ENCODE results near the gene MARVELD3. TPM values are rescaled to one million over a fixed set of nuclear protein-coding genes. Genes with fewer than 3 reads are reported as not detected.

The MARVELD3 gene
- total and polyA plus RNA-seq, 9 of the 15 experiments (the other 6 are each of a cell fraction or from before 2014, with no cell fraction given) = 0.03 to 0.07 (median 0.07) TPM; not detected in 6

- TF ChIP-seq CEBPZ (IDR thresholded peaks at IDR 0.05; ENCODE audit: borderline replicate concordance, low read depth, low read length) (no peak), HDGF (IDR thresholded peaks at IDR 0.05) (no peak)
Observed at GRCh38 chr16:71659471-71659870, 33.5 kb downstream of the MARVELD3 start (continued).

GRCh38 chr16:71666264-71666663, 40.3 kb downstream of the MARVELD3 start:
- FAIRE-seq (no peak), DNase-seq (ENCODE audit: extremely low read depth in 1 of 4, low spot score in 3 of 4) (no peak), ATAC-seq (no peak)
- 17% methylated on average over 1 of the region's 1 CpG for WGBS (ENCODE audit: insufficient coverage, low coverage, missing lambda C conversion rate)
- no peak overlapping the region for H3K9ac ChIP-seq (ENCODE audit: insufficient read depth in 1 of 2, low read depth in 2 of 2, low read length in 2 of 2)
- H4K20me1 ChIP-seq (replicated peaks; ENCODE audit: control insufficient read depth, insufficient read depth, low read length) = no peaks in the 10 kb centered on the region
- intact Hi-C loops (cut with micrococcal nuclease) = no loop called here
- H3K27ac ChIP-seq (ENCODE audit: extremely low read depth, low read depth, low read length) = no peak overlapping the region
- H2AFZ ChIP-seq (ENCODE audit: low read depth, low read length) = no peak overlapping the region
- no peaks in the 10 kb centered on the region for H3K4me1 ChIP-seq (replicated peaks in 1 of 2; ENCODE audit: control insufficient read depth in 2 of 2, insufficient read depth in 2 of 2, low read length in 2 of 2)
- ChIA-PET POLR2A (no interaction called here), CTCF (ENCODE audit: low intra/inter-chr PET ratio) (no interaction called here)
- H3K36me3 ChIP-seq (ENCODE audit: control insufficient read depth, insufficient read depth, low read length) = peaks cover 35% of the 10 kb centered on the region
- BruUV-seq (replicated peaks) = no TSS peak
- H3K9me3 ChIP-seq (replicated peaks; ENCODE audit: control insufficient read depth, insufficient read depth, low read depth, low read length) = no peaks in the 10 kb centered on the region
- no peaks in the 10 kb centered on the region for H3K9me1 ChIP-seq (ENCODE audit: control insufficient read depth, insufficient read depth, low read length)
- no peak overlapping the region for H3K4me3 ChIP-seq
- H3K4me2 ChIP-seq (ENCODE audit: insufficient read depth, low read length) = no peak overlapping the region
- in situ Hi-C loops (cut with MboI) = no loop called here
- no peaks in the 10 kb centered on the region for H3K27me3 ChIP-seq (ENCODE audit: control insufficient read depth in 2 of 2, insufficient read depth in 2 of 2, low read length in 2 of 2)
- H3K79me2 ChIP-seq (ENCODE audit: control insufficient read depth, insufficient read depth, low read length) = no peaks in the 10 kb centered on the region
- TF ChIP-seq YBX1 (IDR thresholded peaks at IDR 0.05) = no peak
- no peak for TF ChIP-seq ESRRB (CRISPR knock-in tag; IDR thresholded peaks at IDR 0.05; ENCODE audit: borderline replicate concordance)
- no peak for TF ChIP-seq POLR3A (IDR thresholded peaks at IDR 0.05; ENCODE audit: borderline replicate concordance, extremely low read depth, insufficient read depth, insufficient read length)
- no peak for TF ChIP-seq POLR2B (IDR thresholded peaks at IDR 0.05; ENCODE audit: low read depth, partially characterized antibody)
- TF ChIP-seq NKRF (IDR thresholded peaks at IDR 0.05; ENCODE audit: borderline replicate concordance) = no peak
